ENCODE data around the gene KDM3B. TPM values are rescaled to one million over a fixed set of nuclear protein-coding genes. Genes with fewer than 3 reads are reported as not detected.

Gene KDM3B
- total and polyA plus RNA-seq, 2 donors (not counting 1 experiment from before 2014, with no cell fraction given), result 23.6 to 49.4 TPM

GRCh38 chr5:138464008-138464387, 111.5 kb downstream of the KDM3B start:
- H3K4me1 ChIP-seq (ENCODE audit: control insufficient read depth, extremely low read depth, insufficient read depth, low read length), result peaks cover 6% of the 10 kb centered on the region
- TF ChIP-seq EZH2 (IDR thresholded peaks at IDR 0.05; ENCODE audit: low read length, missing control alignments), result no peak
- TF ChIP-seq CTCF (conservative IDR thresholded peaks at IDR 0.05 in 1 of 2, IDR thresholded peaks at IDR 0.05 in 1 of 2; ENCODE audit: low read depth in 1 of 2, low read length in 2 of 2), result peak; percentile 48 to 56
- H3K27ac ChIP-seq (ENCODE audit: insufficient read depth, low read length), result peak overlapping the region; percentile 91
- H3K4me2 ChIP-seq (ENCODE audit: extremely low read depth, insufficient read depth, low read length), result peak overlapping the region; percentile 93
- H3K36me3 ChIP-seq (ENCODE audit: control insufficient read depth, insufficient read depth, low read length), result peaks cover 9% of the 10 kb centered on the region
- no peaks in the 10 kb centered on the region for H3K27me3 ChIP-seq (ENCODE audit: control insufficient read depth, insufficient read depth, low read length)
- DNase-seq (ENCODE audit: low read depth in 2 of 2), result peak; percentile 93 to 95
- H3K9ac ChIP-seq (ENCODE audit: insufficient read depth, low read length), result peak overlapping the region; percentile 80
- peaks cover 16% of the 10 kb centered on the region for H3K79me2 ChIP-seq (ENCODE audit: control insufficient read depth, insufficient read depth, low read length)
- peak overlapping the region; percentile 69 to 83 (median 76) for H3K4me3 ChIP-seq (replicated peaks in 1 of 4; ENCODE audit: control extremely low read depth in 1 of 4, insufficient read depth in 1 of 4, low read depth in 3 of 4, low read length in 4 of 4)
- H2AFZ ChIP-seq (ENCODE audit: low read length), result no peak overlapping the region
- H4K20me1 ChIP-seq (ENCODE audit: control insufficient read depth, extremely low read depth, insufficient read depth, low read length), result no peaks in the 10 kb centered on the region
- no peaks in the 10 kb centered on the region for H3K9me3 ChIP-seq (ENCODE audit: control insufficient read depth, insufficient read depth, low read depth, low read length)

GRCh38 chr5:138464388-138465260, 112.1 kb downstream of the KDM3B start:
- H3K4me3 ChIP-seq (replicated peaks in 1 of 4; ENCODE audit: control extremely low read depth in 1 of 4, insufficient read depth in 1 of 4, low read depth in 3 of 4, low read length in 4 of 4), result peak overlapping the region; percentile 69 to 83 (median 76)
- peak overlapping the region; percentile 80 for H3K9ac ChIP-seq (ENCODE audit: insufficient read depth, low read length)
- TF ChIP-seq CTCF (conservative IDR thresholded peaks at IDR 0.05 in 1 of 2, IDR thresholded peaks at IDR 0.05 in 1 of 2; ENCODE audit: low read depth in 1 of 2, low read length in 2 of 2) (peak in 1 of 2 donors; percentile 15), EZH2 (IDR thresholded peaks at IDR 0.05; ENCODE audit: low read length, missing control alignments) (no peak)

GRCh38 chr5:138465261-138466124, 113.0 kb downstream of the KDM3B start, which contains the start of gene EGR1:
TSS of gene EGR1 (plus strand) at chr5:138465479. CDS start at chr5:138465762, 283 bp downstream.
- Histone ChIP-seq H3K4me3 (replicated peaks in 1 of 4; ENCODE audit: control extremely low read depth in 1 of 4, insufficient read depth in 1 of 4, low read depth in 3 of 4, low read length in 4 of 4) (peak within 1 kb of the TSS; percentile 69 to 84 (median 84)), H3K4me2 (ENCODE audit: extremely low read depth, insufficient read depth, low read length) (peak within 1 kb of the TSS; percentile 93), H4K20me1 (ENCODE audit: control insufficient read depth, extremely low read depth, insufficient read depth, low read length) (no peaks in the 10 kb centered on the region), H3K36me3 (ENCODE audit: control insufficient read depth, insufficient read depth, low read length) (peaks cover 9% of the 10 kb centered on the region), H3K9ac (ENCODE audit: insufficient read depth, low read length) (peak within 1 kb of the TSS; percentile 80), H3K27me3 (ENCODE audit: control insufficient read depth, insufficient read depth, low read length) (no peaks in the 10 kb centered on the region), H3K9me3 (ENCODE audit: control insufficient read depth, insufficient read depth, low read depth, low read length) (no peaks in the 10 kb centered on the region), H3K79me2 (ENCODE audit: control insufficient read depth, insufficient read depth, low read length) (peaks cover 16% of the 10 kb centered on the region), H3K4me1 (ENCODE audit: control insufficient read depth, extremely low read depth, insufficient read depth, low read length) (peaks cover 6% of the 10 kb centered on the region), H2AFZ (ENCODE audit: low read length) (no peak within 1 kb of the TSS), H3K27ac (ENCODE audit: insufficient read depth, low read length) (peak within 1 kb of the TSS; percentile 91)
- TF ChIP-seq CTCF (conservative IDR thresholded peaks at IDR 0.05 in 1 of 2, IDR thresholded peaks at IDR 0.05 in 1 of 2; ENCODE audit: low read depth in 1 of 2, low read length in 2 of 2), result no peak
- no peak for TF ChIP-seq EZH2 (IDR thresholded peaks at IDR 0.05; ENCODE audit: low read length, missing control alignments)
- DNase-seq (ENCODE audit: low read depth in 2 of 2), result peak; percentile 91 to 95

More at GRCh38 chr5:138464388-138465260, 112.1 kb downstream of the KDM3B start:
- Histone ChIP-seq H3K4me1 (ENCODE audit: control insufficient read depth, extremely low read depth, insufficient read depth, low read length) (peaks cover 6% of the 10 kb centered on the region), H3K36me3 (ENCODE audit: control insufficient read depth, insufficient read depth, low read length) (peaks cover 9% of the 10 kb centered on the region), H4K20me1 (ENCODE audit: control insufficient read depth, extremely low read depth, insufficient read depth, low read length) (no peaks in the 10 kb centered on the region), H2AFZ (ENCODE audit: low read length) (no peak overlapping the region), H3K27me3 (ENCODE audit: control insufficient read depth, insufficient read depth, low read length) (no peaks in the 10 kb centered on the region), H3K4me2 (ENCODE audit: extremely low read depth, insufficient read depth, low read length) (peak overlapping the region; percentile 93), H3K27ac (ENCODE audit: insufficient read depth, low read length) (peak overlapping the region; percentile 91), H3K9me3 (ENCODE audit: control insufficient read depth, insufficient read depth, low read depth, low read length) (no peaks in the 10 kb centered on the region), H3K79me2 (ENCODE audit: control insufficient read depth, insufficient read depth, low read length) (peaks cover 16% of the 10 kb centered on the region)
- DNase-seq (ENCODE audit: low read depth in 2 of 2), result peak; percentile 97 to 99
